DND-41 (cell line): ENCODE measurements around the gene WDR83.

Experiments used
- EZH2 ChIP-seq: IDR thresholded peaks from 3 replicates; pipeline ENCODE4 v1.6.1; 2012; ENCODE audit warnings: borderline replicate concordance, low read depth, mild to moderate bottlenecking, moderate library complexity, low read length, inconsistent platforms; ENCODE audit not compliant: severe bottlenecking
- TF ChIP-seq, protein P1 (sequence below): IDR thresholded peaks from 2 replicates; pipeline ENCODE4 v1.5.1; 2012; ENCODE audit warnings: borderline replicate concordance, low read length, moderate library complexity, mild to moderate bottlenecking; ENCODE audit not compliant: poor library complexity, severe bottlenecking; ENCODE audit errors: extremely low read depth

DNA sequence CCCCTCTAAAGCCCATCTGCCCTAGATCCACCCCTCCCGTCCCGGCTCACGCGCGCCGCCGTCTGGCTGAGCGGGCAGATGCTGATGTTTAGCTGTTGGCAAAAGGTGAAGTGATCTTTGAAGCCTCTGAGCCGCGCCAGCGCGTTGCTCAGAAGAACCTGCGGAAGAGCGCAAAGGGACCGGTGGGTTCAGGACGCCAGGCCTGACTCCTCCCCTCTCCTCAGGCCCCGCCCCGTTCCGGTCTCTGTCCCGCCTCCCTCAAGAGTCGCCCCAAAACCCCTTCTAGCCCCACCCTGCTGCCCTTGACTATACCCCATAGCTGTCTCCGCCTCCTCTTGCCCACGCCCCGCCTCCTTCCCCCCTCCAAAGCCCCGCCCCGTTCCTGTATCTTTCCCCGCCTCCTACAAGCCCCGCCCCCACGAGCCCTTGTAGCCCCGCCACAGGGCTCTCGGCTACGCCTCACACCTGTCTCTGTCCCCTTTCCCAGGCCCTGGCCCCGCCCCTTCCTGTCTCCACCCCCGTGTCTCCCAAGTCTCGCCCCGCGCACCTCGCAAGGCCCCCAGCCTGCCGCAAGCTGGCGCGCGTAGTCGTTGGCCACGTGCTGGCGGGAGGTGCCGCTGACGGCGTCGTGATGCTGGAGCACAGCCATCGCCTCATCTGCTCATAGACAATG is 9.6 kb upstream of the WDR83 start:
- TF ChIP-seq, protein P1, sequence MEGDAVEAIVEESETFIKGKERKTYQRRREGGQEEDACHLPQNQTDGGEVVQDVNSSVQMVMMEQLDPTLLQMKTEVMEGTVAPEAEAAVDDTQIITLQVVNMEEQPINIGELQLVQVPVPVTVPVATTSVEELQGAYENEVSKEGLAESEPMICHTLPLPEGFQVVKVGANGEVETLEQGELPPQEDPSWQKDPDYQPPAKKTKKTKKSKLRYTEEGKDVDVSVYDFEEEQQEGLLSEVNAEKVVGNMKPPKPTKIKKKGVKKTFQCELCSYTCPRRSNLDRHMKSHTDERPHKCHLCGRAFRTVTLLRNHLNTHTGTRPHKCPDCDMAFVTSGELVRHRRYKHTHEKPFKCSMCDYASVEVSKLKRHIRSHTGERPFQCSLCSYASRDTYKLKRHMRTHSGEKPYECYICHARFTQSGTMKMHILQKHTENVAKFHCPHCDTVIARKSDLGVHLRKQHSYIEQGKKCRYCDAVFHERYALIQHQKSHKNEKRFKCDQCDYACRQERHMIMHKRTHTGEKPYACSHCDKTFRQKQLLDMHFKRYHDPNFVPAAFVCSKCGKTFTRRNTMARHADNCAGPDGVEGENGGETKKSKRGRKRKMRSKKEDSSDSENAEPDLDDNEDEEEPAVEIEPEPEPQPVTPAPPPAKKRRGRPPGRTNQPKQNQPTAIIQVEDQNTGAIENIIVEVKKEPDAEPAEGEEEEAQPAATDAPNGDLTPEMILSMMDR = no peak
- no peak for TF ChIP-seq EZH2
